ENCODE results near the gene PALD1.

DNA sequence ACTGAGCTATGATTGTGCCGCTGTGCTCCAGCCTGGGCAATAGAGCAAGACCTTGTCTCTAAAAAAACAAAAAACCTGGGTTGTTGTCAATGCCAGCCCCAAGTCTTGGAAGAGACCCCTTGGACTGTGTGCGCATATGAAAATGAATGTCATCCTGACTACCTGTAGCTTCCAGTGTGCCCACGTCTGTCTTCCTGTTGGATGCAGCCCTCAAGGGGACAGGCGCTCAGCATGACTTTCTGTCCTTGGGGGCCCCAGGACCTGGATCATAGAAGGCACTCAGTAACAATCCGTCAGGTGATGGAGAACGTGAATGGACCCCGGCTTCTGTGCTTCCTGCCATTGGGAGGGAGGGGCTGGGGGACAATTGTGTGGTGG lies 114.9 kb downstream of the PALD1 start:
- no peak for TF ChIP-seq POLR2AphosphoS5 (IDR thresholded peaks at IDR 0.05)
- TF ChIP-seq, protein P1, sequence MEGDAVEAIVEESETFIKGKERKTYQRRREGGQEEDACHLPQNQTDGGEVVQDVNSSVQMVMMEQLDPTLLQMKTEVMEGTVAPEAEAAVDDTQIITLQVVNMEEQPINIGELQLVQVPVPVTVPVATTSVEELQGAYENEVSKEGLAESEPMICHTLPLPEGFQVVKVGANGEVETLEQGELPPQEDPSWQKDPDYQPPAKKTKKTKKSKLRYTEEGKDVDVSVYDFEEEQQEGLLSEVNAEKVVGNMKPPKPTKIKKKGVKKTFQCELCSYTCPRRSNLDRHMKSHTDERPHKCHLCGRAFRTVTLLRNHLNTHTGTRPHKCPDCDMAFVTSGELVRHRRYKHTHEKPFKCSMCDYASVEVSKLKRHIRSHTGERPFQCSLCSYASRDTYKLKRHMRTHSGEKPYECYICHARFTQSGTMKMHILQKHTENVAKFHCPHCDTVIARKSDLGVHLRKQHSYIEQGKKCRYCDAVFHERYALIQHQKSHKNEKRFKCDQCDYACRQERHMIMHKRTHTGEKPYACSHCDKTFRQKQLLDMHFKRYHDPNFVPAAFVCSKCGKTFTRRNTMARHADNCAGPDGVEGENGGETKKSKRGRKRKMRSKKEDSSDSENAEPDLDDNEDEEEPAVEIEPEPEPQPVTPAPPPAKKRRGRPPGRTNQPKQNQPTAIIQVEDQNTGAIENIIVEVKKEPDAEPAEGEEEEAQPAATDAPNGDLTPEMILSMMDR (IDR thresholded peaks at IDR 0.05): no peak
